Hepatocyte (in vitro differentiated cells): ENCODE results near the gene RXRA.

ENCODE experiments used
- CTCF ChIP-seq: fragments of 200-600 bp; sonication (generic); IDR thresholded peaks from 2 replicates; pipeline ENCODE4 v1.5.1; 2016; ENCODE audit warnings: antibody characterized with exemption, mild to moderate bottlenecking; ENCODE audit not compliant: poor library complexity
- EZH2 ChIP-seq: fragments of 200-600 bp; sonication (generic); IDR thresholded peaks from 2 replicates; pipeline ENCODE4 v1.6.1; 2016; ENCODE audit warnings: antibody characterized with exemption, mild to moderate bottlenecking, borderline replicate concordance
- EZH2phosphoT487 ChIP-seq: fragments of 200-600 bp; sonication (generic); IDR thresholded peaks from one replicate; pipeline ENCODE4 v1.6.1; 2018; ENCODE audit warnings: antibody characterized with exemption, mild to moderate bottlenecking, low read depth, moderate library complexity; ENCODE audit not compliant: unreplicated experiment, severe bottlenecking

- TF ChIP-seq CTCF: no peak
- TF ChIP-seq EZH2phosphoT487: no peak
- no peak for TF ChIP-seq EZH2
Measured at GRCh38 chr9:134361843-134362414, 35.7 kb downstream of the RXRA start.
